ENCODE measurements around the gene TDRD9.

Gene TDRD9

DNA sequence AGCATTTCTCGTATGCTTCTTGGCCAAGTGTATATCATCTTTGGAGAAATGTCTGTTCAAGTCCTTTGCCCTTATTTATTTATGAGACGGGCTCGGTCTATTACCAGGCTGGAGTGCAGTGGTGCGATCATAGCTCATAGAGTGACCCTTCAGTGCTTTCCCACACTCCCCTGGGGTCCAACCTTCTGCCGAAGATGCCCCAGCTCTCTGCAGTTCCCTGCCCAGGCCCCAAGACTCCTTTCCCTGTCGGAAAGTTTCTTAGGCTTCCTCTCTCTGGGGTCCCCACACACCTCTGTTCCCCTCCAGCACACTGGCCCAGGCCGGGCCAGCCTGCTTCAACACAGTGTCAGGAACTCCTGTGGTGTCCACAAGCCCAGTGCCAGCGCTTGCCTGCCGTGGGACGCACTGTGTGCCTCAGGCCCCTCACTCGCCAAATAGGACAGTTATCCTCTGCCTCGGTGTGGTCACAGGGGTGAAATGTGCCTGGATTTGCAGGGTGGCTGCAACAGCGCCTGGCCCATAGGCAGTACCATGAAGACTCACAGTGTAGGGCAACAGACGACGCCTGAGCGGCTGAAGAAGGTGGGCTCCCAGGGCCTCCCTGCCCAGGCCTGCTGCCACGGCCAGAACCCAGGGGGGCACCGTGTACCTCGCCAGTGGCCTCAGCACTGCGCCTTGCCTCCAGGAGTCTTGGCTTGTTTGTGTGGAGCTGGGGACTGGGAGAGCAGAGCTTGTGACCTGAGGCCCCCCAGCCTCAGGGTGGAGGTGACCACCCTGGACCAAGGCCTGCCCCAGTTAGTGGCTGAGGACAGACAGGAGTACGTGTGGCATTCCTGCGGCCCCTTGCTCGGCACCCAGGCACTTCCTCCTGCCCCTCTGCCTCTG lies 152.4 kb downstream of the TDRD9 start:
- DNase-seq, result no peak

- DNase-seq, result no peak
Measured at GRCh38 chr14:104081261-104081835, 153.1 kb downstream of the TDRD9 start.

GRCh38 chr14:104081951-104082464 lies 153.8 kb downstream of the TDRD9 start:
- no peak for DNase-seq

DNA sequence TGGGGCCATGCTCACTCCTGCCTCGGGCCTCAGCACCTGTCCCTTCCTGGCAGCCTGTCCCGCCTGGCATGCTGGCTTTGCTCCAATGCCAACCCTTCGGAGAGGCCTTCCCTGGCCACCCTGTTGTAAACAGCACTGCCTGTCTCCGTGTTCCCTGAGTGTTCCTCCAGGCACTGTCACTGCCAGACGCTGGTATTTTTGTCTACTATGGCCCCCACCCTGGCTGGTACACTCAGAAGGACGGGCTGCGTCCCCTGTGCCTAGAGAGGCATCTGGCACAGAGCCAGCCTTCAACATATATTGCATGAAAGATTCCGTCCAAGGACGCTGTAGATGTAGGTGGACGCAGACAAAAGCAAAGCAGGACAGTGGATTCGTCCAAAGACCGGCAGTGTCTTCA lies 154.6 kb downstream of the TDRD9 start:
- DNase-seq, result no peak

DNA sequence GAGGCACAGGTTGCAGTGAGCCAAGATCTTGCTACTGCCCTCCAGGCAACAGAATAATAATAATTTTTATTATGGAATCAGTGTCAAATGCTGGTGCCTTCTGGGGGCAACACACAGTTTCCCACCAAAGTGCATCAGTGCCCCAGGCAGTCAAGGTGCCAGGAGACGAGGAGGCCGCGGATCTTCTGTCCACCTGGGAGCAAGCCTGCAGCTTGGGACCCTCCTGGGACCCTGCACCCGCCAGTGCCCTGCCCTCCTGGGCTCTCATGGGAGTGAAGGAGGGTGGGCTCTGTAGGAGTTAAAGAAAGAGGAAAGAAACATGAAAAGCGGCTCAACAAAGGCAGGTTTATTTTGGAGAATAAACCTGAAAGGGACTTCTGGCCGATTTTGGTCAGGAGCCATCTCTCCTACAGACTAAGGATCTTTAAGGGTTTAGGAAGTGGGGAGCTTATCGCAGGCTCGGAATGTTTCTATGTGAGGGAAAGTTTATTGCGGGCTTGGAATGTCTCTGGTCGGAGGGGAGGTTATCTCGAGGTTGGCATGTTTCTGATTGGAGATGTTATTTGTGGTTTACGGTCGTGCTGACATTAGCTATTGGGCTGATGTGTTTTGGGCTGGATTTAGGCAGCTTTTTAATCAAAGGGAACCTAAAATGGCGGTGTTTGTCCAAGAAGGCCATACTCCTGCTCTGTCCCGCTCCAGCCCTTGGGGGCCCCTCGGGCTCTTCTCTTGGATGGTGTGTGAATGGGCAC lies 156.2 kb downstream of the TDRD9 start:
- DNase-seq, result no peak

DNA sequence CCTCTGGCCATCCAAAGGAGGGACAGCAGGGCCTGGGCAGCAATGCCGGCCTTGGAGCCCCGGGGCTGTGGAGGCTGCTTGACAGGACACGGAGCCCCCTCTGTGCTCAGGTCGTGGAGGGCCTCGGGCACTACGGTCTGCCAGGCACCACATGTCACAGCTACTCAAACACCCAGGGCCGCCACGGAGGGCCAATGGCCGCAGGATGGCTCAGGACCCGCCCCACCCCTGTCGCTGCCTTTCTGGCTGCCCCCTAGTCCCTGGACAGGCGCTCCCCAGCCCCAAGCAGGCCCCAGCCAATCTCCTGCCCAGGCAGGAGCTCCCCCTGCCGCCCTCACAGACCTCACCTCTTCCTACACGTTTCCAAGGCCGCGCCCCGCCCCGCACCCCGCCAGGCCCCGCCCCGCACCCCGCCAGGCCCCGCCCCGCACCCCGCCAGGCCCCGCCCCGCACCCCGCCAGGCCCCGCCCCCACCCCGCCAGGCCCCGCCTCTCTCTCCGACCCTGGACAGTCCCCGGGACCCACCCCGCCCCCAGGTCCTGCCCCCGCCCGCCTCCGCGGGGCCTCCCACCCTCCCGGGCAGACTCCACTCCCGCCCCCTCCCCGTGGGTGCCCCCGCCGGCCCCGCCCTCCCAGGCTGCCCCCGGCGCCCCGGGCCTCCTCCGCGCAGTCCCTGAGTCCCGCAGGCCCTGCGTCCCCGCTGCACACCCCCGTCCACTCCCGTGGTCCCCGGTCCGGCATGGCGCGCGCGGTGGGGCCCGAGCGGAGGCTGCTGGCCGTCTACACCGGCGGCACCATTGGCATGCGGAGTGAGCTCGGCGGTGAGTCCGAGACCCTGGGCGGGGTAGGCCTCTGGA lies 157.0 kb downstream of the TDRD9 start, which contains the start of gene ASPG:
Gene ASPG, plus strand, starts transcription at position 669 of the 857 bp plus-strand sequence. Its CDS starts 71 bp downstream, at position 740.
- peak; percentile 15 for DNase-seq

DNA sequence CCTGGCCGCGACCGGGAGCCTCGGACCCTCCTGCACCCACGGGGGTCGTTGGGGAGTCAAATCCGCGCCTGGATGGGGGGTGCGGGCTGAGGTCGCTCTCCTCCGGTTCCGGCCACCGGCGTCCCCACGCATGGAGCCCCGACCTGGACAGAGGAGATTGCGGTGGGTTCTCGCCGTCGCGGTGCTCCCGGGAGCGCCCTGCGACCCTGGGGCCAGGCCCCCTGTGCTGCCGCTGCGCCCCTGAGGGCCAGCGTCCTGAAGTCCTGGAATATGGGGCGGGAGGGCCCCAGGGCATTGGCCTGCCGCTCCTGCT lies 157.6 kb downstream of the TDRD9 start:
- no peak for DNase-seq

DNA sequence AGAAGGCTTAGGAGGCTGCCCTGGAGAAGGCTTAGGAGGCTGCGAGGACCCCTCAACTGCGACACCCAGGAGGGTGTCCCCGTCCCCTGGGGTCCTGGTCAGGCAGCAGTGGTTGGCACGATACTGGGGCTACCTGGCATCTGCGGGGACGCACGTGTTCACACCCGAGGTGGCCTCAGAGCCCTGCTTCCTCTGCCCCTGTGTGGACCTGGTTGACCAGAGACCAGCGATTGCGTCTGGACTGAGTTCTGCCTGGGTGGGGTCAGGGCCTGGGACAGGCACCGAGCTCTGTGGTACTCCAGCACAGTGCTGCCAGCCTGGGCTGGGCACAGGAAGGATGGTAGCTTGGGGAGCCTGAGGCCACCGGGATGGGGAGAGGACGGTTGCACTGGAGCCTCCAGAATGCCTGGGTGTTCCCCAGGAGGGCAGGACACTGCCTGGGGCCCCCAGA lies 158.0 kb downstream of the TDRD9 start:
- DNase-seq, result no peak

- no peak for DNase-seq
Measured at GRCh38 chr14:104086661-104087461, 158.6 kb downstream of the TDRD9 start.

- no peak for DNase-seq
Measured at GRCh38 chr14:104087505-104087904, 159.2 kb downstream of the TDRD9 start.

DNA sequence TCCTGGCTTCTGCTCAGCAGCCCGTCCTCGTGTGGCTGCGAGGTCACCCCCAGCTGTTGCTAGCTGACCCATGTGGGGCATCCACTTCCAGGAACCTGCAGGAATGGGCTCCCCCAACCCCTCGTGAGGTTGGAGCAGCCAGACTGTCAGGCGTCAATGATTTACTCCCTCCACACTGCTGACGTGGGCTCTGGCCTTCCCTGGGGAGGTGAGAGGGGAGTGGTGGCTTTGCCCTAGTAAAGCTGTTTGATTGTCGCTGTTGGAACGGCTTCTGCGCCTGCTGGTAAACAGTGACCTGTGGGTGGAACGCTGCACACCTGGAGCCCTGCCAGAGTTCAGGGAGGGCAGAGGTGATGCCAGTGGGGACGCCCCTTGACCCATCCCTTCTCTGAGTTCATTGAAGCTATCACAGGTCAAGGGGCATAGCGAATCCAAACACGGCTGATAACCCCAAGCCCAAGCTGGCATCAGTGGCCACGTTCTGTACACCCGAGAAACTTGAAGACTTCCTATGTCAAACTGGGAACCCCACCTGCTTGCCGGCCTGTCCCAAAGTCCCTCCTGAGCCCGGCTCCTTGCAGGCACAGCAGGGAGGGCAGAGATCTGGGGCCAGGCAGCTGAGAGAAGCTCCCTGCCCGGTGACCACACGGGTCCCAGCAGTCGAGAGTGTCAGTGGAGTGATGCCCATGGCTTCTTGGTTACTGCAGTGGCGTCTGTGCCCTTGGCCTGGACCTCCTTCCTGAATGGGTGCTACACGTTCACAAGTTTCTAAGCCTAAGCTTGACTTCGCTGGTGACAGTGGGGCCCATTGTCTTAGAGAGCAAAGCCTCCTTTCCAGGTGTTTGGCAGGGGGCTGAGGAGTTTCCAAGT lies 160.0 kb downstream of the TDRD9 start:
- no peak for DNase-seq

- DNase-seq, result no peak
Measured at GRCh38 chr14:104090071-104090748, 162.0 kb downstream of the TDRD9 start.

GRCh38 chr14:104091061-104091926 lies 163.0 kb downstream of the TDRD9 start:
- no peak for DNase-seq

GRCh38 chr14:104091927-104092771 lies 163.9 kb downstream of the TDRD9 start:
- no peak for DNase-seq

DNA sequence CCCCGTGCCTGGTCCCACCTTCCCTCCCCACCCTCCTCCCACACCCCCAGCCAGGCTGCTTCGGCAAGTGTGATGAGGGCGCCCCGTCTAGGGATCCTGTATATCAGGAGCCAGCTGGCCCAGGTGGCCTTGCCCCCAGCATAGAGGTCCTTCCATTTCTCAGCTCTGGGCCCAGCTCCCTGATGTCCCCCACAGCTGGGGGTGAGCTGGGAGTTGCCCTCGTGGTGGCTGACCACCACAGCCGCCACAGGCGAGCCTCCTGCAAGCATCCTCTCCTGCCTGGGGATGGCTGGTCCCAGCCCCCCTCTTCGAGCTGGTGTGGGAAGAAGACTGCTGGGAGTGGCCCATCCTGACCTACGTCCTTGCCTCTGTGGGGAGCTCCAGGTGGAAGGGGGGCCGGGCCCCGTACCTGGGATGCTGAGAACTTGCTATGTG lies 164.7 kb downstream of the TDRD9 start:
- no peak for DNase-seq

DNA sequence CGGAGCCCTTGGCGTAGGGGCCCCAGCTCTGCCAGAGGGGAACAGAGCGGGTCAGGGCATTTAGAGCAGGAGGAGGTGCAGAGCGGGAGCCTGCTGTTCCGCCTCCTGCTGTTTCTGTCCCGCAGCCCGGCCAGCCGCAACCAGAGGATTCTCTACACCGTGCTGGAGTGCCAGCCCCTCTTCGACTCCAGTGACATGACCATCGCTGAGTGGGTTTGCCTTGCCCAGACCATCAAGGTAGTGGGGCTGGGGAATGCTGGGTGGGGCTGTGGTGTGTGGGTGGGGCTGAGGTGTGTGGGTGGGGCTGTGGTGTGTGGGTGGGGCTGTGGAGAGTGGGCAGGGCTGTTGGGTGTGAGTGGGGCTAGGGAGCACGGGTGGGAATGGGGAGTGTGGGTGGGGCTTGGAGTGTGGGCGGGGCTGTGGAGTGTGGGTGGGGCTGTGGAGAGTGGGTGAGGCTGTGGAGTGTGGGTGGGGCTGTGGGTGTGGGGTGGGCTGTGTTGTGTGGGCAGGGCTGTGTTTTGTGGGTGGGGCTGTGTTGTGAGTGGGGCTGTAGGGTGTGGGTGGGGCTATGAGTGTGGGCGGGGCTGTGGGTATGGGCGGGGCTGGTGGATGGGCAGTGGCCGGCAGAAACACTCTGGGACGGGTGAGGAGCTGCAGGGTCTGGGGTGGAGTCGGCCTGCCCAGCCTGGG lies 165.3 kb downstream of the TDRD9 start:
- peak; percentile 14 for DNase-seq

DNA sequence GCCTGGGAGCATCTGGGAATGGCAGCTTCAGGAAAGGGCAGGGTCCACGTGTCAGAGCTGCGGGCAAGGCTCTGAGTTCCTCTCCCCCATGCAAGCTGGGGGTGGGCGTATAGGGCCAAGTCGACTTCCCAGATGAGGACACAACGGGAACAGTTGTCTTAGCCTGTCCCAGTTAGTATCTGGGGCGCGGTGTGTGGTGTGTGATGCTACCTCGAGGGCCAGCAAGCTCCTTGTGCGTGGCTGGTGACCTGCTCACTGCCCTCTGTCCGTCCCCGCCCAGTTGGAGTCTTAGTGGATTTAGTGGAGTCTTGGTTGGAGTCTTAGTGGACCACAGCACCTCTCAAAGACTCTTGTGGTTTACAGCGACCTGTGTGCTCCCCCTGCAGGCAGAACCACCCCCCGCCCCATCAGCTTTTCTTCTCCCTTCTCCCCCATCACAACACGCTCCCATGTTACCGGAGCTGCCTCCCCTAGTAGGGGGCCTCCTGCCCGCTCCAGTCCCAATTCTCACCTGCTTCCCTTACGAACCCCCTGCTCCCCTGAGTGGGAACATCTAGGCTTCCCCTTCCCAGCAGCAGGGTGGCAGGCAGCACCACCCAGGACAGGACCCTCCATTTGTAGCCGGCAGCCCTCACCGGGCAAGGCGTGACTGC lies 165.9 kb downstream of the TDRD9 start:
- no peak for DNase-seq
